Activated CD4-positive, alpha-beta T cell treated with anti-CD3 and anti-CD28 coated beads for 4 hours (primary cell): ENCODE measurements around the gene FAM200A.
"Not testable (repeated sequence)": the region's sequence is repeated elsewhere in the genome, so short reads cannot be mapped to it uniquely, and the experiment has no call there.

Experiments
- DNase-seq, 2 donors: peaks; one replicate each; pipeline ENCODE4 v3.0.0-alpha.2; 2020

FAM200A gene

GRCh38 chr7:99551767-99552463, at the start of gene FAM200A:
TSS of gene FAM200A (minus strand) at chr7:99552114. CDS start at chr7:99548407, 3,707 bp downstream.
- DNase-seq, result peak; percentile 80 to 82

GRCh38 chr7:99599836-99600235, 47.9 kb upstream of the FAM200A start:
- no peak for DNase-seq

DNA sequence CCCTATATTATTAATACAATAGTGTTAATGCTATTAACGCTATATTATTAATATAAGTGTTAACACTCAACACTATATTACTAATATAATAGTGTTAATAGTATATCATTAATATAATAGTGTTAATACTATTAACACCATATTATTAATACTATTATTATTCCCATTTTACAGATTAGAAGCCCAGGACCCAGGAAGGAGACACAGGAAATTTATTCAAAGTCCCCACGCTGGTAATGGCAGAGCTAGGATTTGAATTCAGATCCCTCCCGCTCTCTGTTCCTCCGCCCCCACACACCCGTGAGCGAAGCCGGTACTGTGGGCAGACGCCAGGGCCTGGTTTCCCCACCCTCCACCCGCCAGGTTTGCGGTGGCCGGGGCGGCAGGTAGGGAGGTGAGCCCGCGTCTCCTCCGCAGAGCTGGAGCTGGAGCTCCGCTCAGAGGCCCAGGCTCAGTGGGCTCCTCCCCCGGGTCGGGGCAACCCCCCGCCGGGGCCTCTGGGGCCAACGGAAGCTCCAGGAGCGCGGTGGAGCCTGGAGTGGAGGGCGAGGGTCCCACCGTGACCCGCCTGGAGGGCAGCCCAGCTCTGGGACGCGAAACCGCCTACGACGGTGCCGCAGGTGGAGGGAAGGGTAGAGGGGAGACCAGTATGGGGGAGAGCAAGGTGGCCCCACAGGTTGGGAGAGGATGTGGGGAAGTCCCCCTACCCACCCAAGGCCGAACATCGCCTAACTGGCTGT, 46.0 kb upstream of the FAM200A start, which contains the start of gene TMEM225B:
TMEM225B (plus strand) TSS at position 506 of the 740 bp plus-strand sequence. CDS start 6,122 bp downstream, outside the sequence.
- DNase-seq, result no peak

DNA sequence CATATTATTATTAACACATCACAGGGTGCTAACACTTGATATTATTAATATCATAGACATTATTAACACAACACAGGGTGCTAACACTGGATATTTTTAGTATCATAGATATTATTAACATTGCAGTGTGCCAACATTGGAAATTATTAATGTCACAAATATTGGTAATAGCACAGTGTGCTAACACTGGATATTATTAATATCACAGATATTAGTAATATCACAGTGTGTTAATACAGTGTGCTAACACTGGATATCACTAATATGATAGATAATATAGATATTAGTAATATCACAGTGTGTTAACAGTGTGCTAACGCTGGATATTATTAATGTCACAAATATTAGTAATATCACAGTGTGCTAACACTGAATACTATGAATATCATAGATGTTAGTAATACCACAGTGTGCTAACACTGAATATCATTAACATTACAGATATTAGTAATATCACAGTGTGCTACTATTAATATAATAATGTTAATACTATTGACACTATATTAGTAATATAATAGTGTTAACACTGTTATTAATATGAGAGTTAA, 44.6 kb upstream of the FAM200A start:
- no peak for DNase-seq

DNA sequence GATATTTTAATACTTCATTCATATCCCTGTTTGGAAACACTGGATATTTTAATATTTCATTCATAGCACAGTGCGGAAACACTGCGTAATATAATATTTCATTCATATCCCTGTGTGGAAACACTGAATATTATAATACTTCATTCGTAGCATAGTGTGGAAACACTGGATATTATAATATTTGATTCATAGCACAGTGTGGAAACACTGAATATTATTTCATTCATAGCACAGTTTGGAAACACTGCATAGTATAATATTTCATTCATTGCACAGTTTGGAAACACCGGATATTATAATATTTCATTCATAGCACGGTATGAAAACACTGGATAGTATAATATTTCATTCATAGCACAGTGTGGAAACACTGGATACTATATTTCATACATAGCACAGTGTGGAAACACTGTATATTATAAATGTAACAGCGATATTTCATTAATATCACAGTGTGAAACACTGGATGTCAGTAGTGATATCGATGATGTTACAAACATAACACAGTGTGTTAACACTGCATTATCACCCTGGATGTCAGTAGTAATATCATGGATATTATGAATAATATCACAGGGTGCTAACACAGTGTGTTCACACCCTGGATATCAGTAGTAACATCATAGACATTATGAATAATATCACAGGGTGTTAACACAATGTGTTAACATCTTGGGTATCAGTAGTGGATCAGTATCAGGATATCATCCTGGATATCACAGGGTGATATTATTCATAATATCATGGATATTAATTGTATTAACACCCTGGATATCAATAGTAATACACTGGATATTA, 43.2 kb upstream of the FAM200A start:
- no peak for DNase-seq

DNA sequence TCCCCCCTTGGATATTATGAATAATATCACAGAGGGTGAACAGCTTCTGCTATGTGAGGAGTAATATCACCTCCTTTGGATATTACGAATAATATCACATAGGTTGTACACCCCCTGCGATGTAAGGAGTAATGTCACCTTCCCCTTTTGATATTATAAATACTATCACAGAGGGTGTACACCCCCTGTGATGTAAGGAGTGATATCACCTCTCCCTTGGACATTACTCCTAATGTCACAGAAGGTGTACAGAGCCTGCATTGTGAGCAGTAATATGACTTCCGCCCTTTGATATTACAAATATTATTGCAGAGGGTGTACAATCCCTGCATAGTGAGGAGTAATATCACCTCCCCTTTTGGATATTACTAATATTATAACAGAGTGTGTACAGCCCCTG, 37.0 kb upstream of the FAM200A start:
- DNase-seq, result no peak

- not testable (repeated sequence) for DNase-seq
These were observed 28.9 kb upstream of the FAM200A start for GRCh38 chr7:99580778-99581332.

DNA sequence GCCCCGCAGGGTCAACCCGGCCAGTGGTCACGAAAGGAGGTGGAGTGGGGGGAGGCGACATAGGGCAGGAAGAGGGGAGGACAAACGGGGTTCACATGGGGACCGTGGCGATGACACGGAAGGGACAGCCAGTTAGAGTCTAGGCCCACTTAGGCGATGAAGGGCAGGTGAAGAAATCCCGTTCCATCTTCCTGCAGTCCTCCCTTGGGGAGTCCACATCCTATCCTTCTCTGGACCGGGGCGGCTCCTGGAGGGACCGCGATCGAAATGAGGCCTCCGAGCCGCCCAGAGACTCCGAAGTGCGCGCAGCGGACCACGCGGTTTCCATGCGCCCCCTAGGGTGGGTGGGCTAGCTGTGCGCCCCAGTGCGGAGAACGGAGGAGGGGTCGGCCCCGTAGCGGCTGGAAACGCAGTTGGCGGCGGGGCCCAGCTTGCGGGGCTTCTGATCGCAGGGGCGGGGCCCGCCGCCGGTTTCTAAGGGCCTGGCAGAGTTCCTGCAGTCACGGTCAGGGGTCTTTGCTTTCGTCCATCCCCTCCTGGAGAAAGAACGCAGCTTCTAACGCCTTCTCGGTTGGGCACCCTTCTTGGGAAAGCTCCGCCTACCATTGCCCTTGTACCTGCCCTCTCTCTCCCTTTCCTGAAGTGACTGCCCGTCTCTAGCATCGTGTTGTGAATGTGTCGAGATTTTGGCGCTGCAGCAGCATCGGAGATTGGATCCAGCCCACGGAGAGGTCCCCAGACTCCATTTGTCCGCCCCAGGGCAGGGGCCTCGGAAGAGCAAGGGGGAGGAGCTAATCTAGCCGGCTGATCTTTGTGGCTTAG, 28.3 kb upstream of the FAM200A start:
- DNase-seq, result peak; percentile 65 to 66

GRCh38 chr7:99579281-99579955, 27.5 kb upstream of the FAM200A start:
- DNase-seq, result no peak

DNA sequence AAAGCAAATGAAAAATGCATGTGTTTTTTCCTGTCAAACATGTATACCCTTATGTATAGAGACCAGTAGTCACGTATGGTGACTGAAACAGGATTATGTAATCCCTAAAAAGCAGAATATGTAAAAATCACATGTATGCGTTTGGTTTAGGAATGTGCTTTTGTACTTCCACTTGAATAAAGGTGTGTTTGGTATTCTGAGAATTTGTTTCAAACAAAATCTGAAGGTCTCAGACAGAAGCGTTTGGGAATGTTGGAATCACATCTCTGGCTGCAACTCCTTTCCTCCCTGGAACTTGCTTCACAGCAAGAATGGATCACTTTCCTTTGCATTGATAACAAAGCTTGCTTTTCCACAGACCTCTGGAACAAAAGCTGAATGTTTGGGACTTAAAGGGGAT, 24.3 kb upstream of the FAM200A start:
- no peak for DNase-seq

DNA sequence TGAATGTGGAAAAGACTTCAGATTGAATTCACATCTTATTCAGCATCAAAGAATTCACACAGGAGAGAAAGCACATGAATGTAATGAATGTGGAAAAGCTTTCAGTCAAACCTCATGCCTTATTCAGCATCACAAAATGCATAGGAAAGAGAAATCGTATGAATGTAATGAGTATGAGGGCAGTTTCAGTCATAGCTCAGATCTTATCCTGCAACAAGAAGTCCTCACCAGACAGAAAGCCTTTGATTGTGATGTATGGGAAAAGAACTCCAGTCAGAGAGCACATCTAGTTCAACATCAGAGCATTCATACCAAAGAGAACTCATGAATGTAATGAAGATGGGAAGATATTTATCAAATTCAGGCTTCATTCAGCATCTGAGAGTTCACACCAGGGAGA, 21.3 kb upstream of the FAM200A start:
- no peak for DNase-seq

DNA sequence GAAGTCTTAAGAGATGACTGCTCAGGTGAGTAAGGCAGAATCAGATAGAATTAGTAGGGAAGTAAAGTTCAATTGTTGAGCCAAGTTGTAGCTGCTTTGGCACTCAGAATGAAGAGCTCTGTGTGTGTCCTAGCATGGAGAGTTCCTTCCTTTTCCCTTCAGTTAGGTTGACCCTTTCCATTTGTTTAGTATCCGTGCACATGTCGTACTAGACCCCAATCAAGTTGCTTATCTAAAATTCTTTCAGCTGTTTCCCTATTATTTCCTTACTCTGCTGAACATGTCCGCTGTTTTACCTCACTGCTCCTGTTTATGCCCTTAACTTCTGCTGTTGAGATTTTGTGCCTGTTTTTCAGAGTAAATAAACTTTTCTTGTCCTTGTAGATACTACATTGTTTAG, 19.9 kb upstream of the FAM200A start:
- no peak for DNase-seq

- not testable (repeated sequence) for DNase-seq
These were observed 16.9 kb upstream of the FAM200A start for GRCh38 chr7:99568770-99569169.

- no peak for DNase-seq
These were observed 11.7 kb upstream of the FAM200A start for GRCh38 chr7:99563650-99564049.

DNA sequence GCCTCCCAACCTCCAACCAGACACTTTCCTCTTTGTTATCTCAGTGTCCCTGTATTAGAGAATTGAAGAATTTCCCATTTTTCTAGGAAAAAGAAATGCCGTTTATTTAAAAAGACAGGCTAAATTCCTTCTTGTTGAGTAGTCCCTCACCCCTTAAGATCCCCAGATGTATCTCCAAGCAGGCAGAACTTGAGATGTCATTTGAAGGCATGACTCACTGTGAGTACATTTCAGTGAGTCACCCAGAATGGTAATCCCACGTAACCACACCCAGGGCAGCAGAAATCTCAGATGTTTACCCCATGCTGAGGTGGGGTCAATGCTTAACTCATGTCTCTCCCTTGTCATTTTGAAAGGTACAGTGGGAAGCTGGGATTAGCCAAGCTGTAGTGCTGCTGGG, 10.9 kb upstream of the FAM200A start:
- DNase-seq, result peak; percentile 39 to 43

DNA sequence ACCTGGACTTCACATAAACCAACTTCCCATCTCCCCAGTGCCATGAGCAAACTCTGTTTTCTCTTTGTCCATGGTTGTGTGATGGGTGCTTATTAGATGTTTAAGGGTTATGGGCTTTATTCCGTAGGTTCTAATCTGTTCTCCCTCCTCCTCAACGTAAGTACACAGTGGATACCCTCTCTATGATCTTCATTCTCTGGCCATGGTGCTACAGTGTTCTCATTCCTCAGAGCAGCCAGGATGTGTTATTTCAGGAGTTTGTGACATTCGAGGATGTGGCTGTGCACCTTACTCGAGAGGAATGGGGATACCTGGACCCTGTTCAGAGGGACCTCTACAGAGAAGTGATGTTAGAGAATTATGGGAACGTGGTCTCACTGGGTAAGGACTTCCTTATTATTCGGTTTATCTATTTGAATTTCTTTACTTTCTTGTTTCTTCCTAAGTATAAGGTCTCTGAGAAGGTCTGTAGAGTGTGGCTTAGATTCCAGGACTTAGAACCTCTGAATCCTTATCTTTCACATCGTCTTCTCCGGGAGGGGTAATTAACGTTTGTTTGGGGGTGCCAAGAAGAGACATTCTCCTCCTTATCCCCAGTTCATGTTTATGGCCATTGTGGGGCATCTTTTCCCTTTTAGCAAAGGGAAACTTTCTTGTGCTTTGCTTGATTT, 10.3 kb upstream of the FAM200A start:
- DNase-seq, result no peak

DNA sequence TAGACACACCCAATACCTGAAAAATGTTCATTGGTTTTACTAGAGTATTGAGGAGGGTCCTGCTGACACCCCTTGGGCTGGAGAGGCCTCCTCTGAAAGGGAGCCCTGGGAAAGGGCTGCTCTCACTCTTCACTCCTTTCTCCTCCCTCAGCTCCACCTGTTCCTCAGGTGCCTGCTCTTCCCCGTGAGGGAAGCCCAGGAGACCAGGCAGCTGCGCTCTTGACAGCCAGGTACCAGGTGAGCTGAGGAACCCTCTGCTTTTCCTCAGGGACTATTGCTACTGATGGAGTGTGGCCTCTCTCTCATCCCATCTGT, 9.8 kb upstream of the FAM200A start:
- no peak for DNase-seq

DNA sequence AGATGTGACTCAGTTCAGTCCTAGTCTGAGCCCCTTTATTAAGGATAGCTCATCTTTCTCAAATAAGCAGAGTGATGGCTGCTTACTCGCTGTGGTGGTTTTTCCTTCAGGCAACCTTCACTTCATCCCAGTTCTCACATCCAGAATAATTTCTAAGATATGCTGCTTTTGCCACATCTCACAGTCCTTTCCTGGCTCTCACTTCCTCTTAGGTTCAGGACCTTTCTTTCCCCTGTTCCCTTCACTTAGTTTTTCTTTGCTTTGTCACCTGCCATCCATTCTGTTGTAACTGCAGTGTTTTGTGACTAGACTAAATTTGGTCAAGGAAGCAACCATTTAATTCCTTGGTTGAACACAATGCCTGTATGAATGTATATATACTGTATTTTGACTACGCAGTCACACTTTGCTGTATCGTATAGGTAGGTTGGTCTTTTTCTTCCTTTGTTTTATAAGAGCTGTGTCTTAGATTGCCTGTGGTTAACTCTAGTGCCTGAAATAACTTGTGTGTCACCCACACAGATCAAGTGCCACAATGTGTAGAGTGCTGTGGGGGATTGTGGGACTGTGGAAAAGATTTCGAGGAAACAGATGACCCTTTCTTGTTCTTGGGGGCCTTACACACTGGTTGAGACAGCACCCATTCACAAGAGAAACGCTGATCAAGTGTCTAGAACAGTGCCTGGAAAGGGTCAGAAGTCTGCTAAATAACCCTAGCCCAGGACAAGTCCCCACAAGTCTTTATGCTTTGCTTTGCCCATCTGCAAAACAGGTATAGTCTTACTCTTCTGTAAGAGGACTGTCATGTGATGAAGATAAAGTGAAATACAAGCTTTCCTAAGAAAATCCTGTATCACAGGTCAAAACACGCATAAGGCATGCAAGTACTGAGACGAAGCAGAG, 9.2 kb upstream of the FAM200A start:
- DNase-seq, result no peak

DNA sequence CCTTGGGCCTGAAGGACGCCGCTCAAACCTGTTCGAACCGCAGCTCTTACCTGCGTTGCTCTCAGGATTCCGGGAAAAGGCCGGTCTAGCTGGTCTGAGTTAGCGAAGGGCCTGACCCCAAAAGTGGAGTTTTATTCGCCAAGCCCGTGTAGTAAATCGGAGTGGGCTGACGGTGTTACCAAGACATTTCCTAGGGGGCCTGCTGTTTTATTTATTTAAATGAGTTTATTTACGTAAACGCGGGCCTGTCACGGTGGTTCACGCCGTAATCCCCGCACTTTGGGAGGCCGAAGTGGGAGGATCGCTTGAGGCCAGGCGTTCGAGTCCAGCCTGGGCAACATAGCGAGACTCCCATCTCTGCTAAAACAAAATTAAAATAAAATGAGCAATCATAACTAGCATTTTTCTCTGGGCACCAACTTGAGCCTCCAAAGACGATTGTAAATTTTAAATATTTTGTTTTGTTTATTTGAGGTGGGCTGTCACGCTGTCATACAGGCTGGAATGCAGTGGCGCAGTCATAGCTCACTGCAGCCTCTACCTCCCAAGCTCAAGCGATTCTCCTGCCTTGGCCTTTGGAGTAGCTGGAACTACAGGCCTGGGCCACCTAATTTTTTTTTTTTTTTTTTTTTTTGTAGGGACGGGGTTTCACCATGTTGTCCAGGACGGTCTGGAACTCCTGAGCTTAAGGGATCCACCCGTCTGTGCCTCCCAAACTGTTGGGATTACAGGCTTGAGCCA, 7.4 kb upstream of the FAM200A start:
- no peak for DNase-seq
